NCI-H2227 (cell line): ENCODE results near the gene C19orf53.
"Not testable (repeated sequence)": the region's sequence is repeated elsewhere in the genome, so short reads cannot be mapped to it uniquely, and the experiment has no call there.

Experiments used
- DNase-seq: peaks from one replicate; lab custom pipeline; 2025; ENCODE audit not compliant: unreplicated experiment; lab: John Stamatoyannopoulos, UW

C19orf53 gene

GRCh38 chr19:13763265-13763664, 11.0 kb upstream of the C19orf53 start:
- DNase-seq, result no peak

GRCh38 chr19:13764101-13764807, 10.0 kb upstream of the C19orf53 start, which contains the start of gene MRI1:
Gene MRI1, plus strand, starts transcription at chr19:13764522. Its CDS starts 67 bp downstream, at chr19:13764589.
- DNase-seq, result peak; percentile 78

GRCh38 chr19:13764821-13765394, 9.3 kb upstream of the C19orf53 start:
- peak; percentile 12 for DNase-seq

GRCh38 chr19:13765395-13766094, 8.7 kb upstream of the C19orf53 start:
- DNase-seq, result no peak

- DNase-seq, result no peak
Observed at GRCh38 chr19:13766095-13766481, 8.2 kb upstream of the C19orf53 start.

- no peak for DNase-seq
Observed at GRCh38 chr19:13768510-13768909, 5.7 kb upstream of the C19orf53 start.

GRCh38 chr19:13770013-13770635, 4.1 kb upstream of the C19orf53 start:
- no peak for DNase-seq

GRCh38 chr19:13778398-13778797, 4.1 kb downstream of the C19orf53 start:
- no peak for DNase-seq

GRCh38 chr19:13778847-13779246, 4.6 kb downstream of the C19orf53 start:
- DNase-seq, result no peak

- DNase-seq, result not testable (repeated sequence)
Observed at GRCh38 chr19:13779794-13780193, 5.5 kb downstream of the C19orf53 start.

GRCh38 chr19:13781547-13781946, 7.3 kb downstream of the C19orf53 start:
- DNase-seq, result peak; percentile 81

GRCh38 chr19:13782537-13782936, 8.3 kb downstream of the C19orf53 start:
- DNase-seq, result no peak

GRCh38 chr19:13783565-13784500, 9.6 kb downstream of the C19orf53 start:
- no peak for DNase-seq

GRCh38 chr19:13784731-13785452, 10.6 kb downstream of the C19orf53 start:
- DNase-seq, result peak; percentile 37

- DNase-seq, result no peak
Observed at GRCh38 chr19:13788991-13789390, 14.7 kb downstream of the C19orf53 start.

- no peak for DNase-seq
Observed at GRCh38 chr19:13790354-13790753, 16.1 kb downstream of the C19orf53 start.

- DNase-seq, result not testable (repeated sequence)
Observed at GRCh38 chr19:13793317-13793716, 19.1 kb downstream of the C19orf53 start.

- no peak for DNase-seq
Observed at GRCh38 chr19:13794398-13794756, 20.1 kb downstream of the C19orf53 start.

GRCh38 chr19:13794757-13795589, 20.7 kb downstream of the C19orf53 start, which contains the start of gene ZSWIM4:
Gene ZSWIM4, plus strand, starts transcription at chr19:13795443. Its CDS starts 206 bp downstream, at chr19:13795649.
- DNase-seq, result peak; percentile 98
